Epidermal melanocyte (primary cell): ENCODE results near the gene BATF2.
A peak's percentile ranks its signal among the peaks of the same experiment; 100 is the strongest.
"Not testable (repeated sequence)": the region's sequence is repeated elsewhere in the genome, so short reads cannot be mapped to it uniquely, and the experiment has no call there.

ENCODE experiments used
- DNase-seq: peaks from one replicate; pipeline ENCODE4 v3.0.0; 2011; ENCODE audit warnings: low spot score; ENCODE audit not compliant: insufficient read length

BATF2 gene

GRCh38 chr11:65013888-65014725 lies 17.3 kb upstream of the BATF2 start, which contains the start of gene ARL2:
Gene ARL2 (plus strand): TSS chr11:65014160. CDS start chr11:65014208, 48 bp downstream.
- DNase-seq, result peak; percentile 93

GRCh38 chr11:65013130-65013887 lies 16.5 kb upstream of the BATF2 start:
- DNase-seq, result peak; percentile 95

- no peak for DNase-seq
These were observed 12.1 kb upstream of the BATF2 start for GRCh38 chr11:65008873-65009272.

GRCh38 chr11:65008016-65008415 lies 11.2 kb upstream of the BATF2 start:
- DNase-seq, result no peak

GRCh38 chr11:65003968-65004367 lies 7.2 kb upstream of the BATF2 start:
- not testable (repeated sequence) for DNase-seq

- DNase-seq, result no peak
These were observed 6.5 kb upstream of the BATF2 start for GRCh38 chr11:65003282-65003681.

- DNase-seq, result no peak
These were observed 5.9 kb upstream of the BATF2 start for GRCh38 chr11:65002706-65003105.

- DNase-seq, result no peak
These were observed 2.7 kb upstream of the BATF2 start for GRCh38 chr11:64999478-64999877.

GRCh38 chr11:64998690-64999431 lies 2.1 kb upstream of the BATF2 start:
- no peak for DNase-seq

- DNase-seq, result no peak
These were observed 1.4 kb upstream of the BATF2 start for GRCh38 chr11:64998141-64998540.

- no peak for DNase-seq
These were observed 453 bp downstream of the BATF2 start for GRCh38 chr11:64996327-64996709.

- no peak for DNase-seq
These were observed 2.5 kb downstream of the BATF2 start for GRCh38 chr11:64994318-64994717.

- no peak for DNase-seq
These were observed 6.4 kb downstream of the BATF2 start for GRCh38 chr11:64990222-64990923.

GRCh38 chr11:64989416-64989815 lies 7.4 kb downstream of the BATF2 start:
- no peak for DNase-seq

GRCh38 chr11:64987998-64988854 lies 8.5 kb downstream of the BATF2 start:
- DNase-seq, result no peak

GRCh38 chr11:64983339-64983738 lies 13.4 kb downstream of the BATF2 start:
- DNase-seq, result not testable (repeated sequence)

- no peak for DNase-seq
These were observed 20.1 kb downstream of the BATF2 start for GRCh38 chr11:64976651-64977050.

GRCh38 chr11:64974124-64974523 lies 22.6 kb downstream of the BATF2 start:
- no peak for DNase-seq

- peak; percentile 59 for DNase-seq
These were observed 25.1 kb downstream of the BATF2 start, which contains the start of gene MAJIN for GRCh38 chr11:64971421-64972233. Gene MAJIN (minus strand): TSS chr11:64972108. CDS start chr11:64959405, 12,703 bp downstream.
